Parathyroid adenoma (tissue), 2 donors: ENCODE data around the gene PPRC1.

Experiments used
- H2AFZ ChIP-seq: fragments of 300-600 bp; sonication (generic); one replicate; pipeline ENCODE4 v1.7.0; 2017; ENCODE audit warnings: antibody characterized with exemption, mild to moderate bottlenecking
- H3K27ac ChIP-seq: fragments of 300-600 bp; sonication (generic); one replicate; pipeline ENCODE4 v1.7.0; 2017
- H3K27me3 ChIP-seq: fragments of 300-600 bp; sonication (generic); one replicate; pipeline ENCODE4 v1.7.0; 2017; ENCODE audit warnings: low read length; ENCODE audit not compliant: control insufficient read depth, insufficient read depth
- H3K36me3 ChIP-seq: fragments of 300-600 bp; sonication (generic); one replicate; pipeline ENCODE4 v1.7.0; 2017; ENCODE audit warnings: low read length; ENCODE audit not compliant: control insufficient read depth, insufficient read depth
- H3K4me1 ChIP-seq: fragments of 300-600 bp; sonication (generic); one replicate; pipeline ENCODE4 v1.7.0; 2017; ENCODE audit warnings: control low read depth
- H3K4me2 ChIP-seq: fragments of 300-600 bp; sonication (generic); one replicate; pipeline ENCODE4 v1.7.0; 2017; ENCODE audit warnings: low read length
- H3K4me3 ChIP-seq: fragments of 300-600 bp; sonication (generic); one replicate; pipeline ENCODE4 v1.7.0; 2017; ENCODE audit warnings: low read depth, low read length
- H3K79me2 ChIP-seq: fragments of 300-600 bp; sonication (generic); one replicate; pipeline ENCODE4 v1.7.0; 2017; ENCODE audit warnings: control low read depth
- H3K9ac ChIP-seq: fragments of 300-600 bp; sonication (generic); one replicate; pipeline ENCODE4 v1.7.0; 2017; ENCODE audit warnings: mild to moderate bottlenecking
- H3K9me3 ChIP-seq: fragments of 300-600 bp; sonication (generic); one replicate; pipeline ENCODE4 v1.7.0; 2017; ENCODE audit warnings: low read length; ENCODE audit not compliant: control insufficient read depth
- TF ChIP-seq, protein P1 (sequence below): fragments of 300-600 bp; sonication (generic); IDR thresholded peaks from one replicate; pipeline ENCODE4 v1.7.0; 2017; ENCODE audit warnings: antibody characterized with exemption, mild to moderate bottlenecking
- donor health status: primary hyperparathyroidism.

Gene PPRC1

DNA sequence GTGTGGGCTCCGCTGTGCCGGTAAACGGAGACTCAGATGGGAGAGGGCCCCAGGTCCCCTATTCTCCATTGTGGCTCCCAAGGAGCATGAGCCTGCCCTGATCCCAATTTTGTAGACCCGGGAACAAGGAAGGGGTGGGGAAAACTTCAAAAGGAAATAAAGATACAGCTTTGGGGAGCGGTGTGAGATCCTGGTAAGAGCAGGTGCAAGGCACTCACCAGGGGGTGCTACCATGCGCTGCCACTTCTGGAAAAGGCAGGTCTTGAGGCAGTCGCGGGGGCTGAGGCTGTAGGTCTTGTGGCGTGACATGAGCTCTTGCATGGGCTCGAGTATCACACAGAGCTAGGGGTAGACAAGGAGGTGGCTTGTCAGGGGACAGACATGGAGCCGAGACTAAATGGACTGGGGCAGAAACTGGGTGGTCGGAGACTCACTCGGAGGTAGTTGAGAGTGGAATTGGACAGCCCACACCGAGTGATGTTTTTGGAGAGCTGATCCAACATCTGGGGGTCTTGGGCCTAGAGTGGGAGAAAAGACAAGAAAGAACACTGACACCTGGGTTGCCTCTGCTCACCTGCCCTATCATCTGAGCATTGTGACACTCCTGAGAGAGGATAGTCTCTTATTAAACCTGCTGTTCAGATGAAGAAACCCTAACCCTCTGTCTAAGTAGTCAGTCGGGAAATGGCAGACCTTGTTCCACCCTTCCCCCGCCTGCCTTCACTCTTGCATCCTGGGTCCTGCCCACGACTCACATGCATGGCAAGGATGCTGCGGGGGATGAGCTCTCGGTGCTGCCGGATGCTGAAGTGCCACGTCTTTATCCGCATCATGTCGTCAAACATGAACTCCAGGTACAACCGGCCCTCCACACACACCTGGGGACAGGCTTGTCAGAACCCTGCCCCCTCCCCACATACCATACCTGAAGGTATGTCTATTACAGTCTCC lies 23.4 kb upstream of the PPRC1 start:
- H3K4me1 ChIP-seq: peaks cover 10% of the 10 kb centered on the region
- H3K27me3 ChIP-seq: no peaks in the 10 kb centered on the region
- H3K4me2 ChIP-seq: no peak overlapping the region
- H3K36me3 ChIP-seq: no peaks in the 10 kb centered on the region
- H3K9ac ChIP-seq: no peak overlapping the region
- peaks cover 29% of the 10 kb centered on the region for H3K79me2 ChIP-seq
- no peak overlapping the region for H3K4me3 ChIP-seq
- H2AFZ ChIP-seq: no peak overlapping the region
- no peaks in the 10 kb centered on the region for H3K9me3 ChIP-seq
- no peak overlapping the region for H3K27ac ChIP-seq
- TF ChIP-seq, protein P1, sequence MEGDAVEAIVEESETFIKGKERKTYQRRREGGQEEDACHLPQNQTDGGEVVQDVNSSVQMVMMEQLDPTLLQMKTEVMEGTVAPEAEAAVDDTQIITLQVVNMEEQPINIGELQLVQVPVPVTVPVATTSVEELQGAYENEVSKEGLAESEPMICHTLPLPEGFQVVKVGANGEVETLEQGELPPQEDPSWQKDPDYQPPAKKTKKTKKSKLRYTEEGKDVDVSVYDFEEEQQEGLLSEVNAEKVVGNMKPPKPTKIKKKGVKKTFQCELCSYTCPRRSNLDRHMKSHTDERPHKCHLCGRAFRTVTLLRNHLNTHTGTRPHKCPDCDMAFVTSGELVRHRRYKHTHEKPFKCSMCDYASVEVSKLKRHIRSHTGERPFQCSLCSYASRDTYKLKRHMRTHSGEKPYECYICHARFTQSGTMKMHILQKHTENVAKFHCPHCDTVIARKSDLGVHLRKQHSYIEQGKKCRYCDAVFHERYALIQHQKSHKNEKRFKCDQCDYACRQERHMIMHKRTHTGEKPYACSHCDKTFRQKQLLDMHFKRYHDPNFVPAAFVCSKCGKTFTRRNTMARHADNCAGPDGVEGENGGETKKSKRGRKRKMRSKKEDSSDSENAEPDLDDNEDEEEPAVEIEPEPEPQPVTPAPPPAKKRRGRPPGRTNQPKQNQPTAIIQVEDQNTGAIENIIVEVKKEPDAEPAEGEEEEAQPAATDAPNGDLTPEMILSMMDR: no peak

DNA sequence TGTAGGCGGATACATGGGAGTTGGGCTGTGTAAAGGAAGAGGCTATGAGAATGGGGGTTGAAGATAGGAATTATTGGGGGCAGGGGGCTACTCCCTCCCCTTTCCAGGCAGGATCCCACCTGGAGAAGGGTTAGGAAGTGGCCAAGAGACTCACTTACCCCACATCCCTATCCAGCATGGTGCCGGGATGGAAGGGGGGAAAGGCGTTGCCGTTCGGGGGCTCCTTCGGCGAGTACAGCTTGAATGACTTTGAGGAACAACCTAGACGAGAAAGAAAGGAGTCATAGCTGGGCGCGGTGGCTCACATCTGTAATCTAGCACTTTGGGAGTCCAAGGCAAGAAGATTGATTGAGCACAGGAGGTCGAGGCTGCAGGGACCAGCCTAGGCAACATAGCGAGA lies 21.6 kb upstream of the PPRC1 start:
- no peak overlapping the region for H3K9ac ChIP-seq
- H3K27me3 ChIP-seq: no peaks in the 10 kb centered on the region
- H3K4me3 ChIP-seq: no peak overlapping the region
- H3K4me2 ChIP-seq: no peak overlapping the region
- no peaks in the 10 kb centered on the region for H3K36me3 ChIP-seq
- H3K4me1 ChIP-seq: peaks cover 22% of the 10 kb centered on the region
- peaks cover 44% of the 10 kb centered on the region for H3K79me2 ChIP-seq
- H2AFZ ChIP-seq: no peak overlapping the region
- H3K9me3 ChIP-seq: no peaks in the 10 kb centered on the region
- TF ChIP-seq, protein P1: no peak
- no peak overlapping the region for H3K27ac ChIP-seq

DNA sequence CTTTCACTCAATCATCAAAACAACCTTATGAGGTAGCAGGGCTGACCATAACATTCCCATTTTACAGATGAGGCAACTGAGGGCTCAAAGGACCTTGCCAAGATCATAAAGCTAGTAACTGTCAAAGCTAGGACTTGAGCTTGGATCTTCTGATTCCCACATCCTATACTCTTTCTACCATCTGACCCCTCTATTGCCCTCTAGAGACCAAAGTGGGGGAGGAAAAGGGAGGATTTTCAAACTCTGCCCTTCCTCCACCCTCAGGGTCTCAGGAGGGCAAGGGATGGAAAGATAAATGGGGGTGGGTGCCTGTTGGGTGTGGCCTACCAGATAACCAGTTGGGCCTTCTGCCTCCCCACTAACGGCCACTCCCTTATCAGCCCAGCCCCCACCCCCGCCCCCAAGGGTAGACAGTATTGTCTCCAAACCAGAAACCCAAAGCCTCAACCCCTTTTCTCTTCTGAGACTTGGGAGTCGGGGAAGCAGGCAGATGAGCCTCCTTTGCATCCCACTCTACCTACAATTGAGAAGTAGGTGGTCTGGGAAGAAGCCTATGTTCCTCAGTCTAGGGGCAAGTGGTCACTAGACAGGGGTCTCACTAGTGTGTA lies 20.5 kb upstream of the PPRC1 start:
- Histone ChIP-seq H2AFZ (no peak overlapping the region), H3K36me3 (no peaks in the 10 kb centered on the region), H3K9ac (no peak overlapping the region), H3K79me2 (peaks cover 52% of the 10 kb centered on the region), H3K4me2 (no peak overlapping the region), H3K4me1 (peaks cover 31% of the 10 kb centered on the region), H3K27ac (no peak overlapping the region), H3K9me3 (no peaks in the 10 kb centered on the region), H3K4me3 (no peak overlapping the region), H3K27me3 (no peaks in the 10 kb centered on the region)
- TF ChIP-seq, protein P1: no peak

DNA sequence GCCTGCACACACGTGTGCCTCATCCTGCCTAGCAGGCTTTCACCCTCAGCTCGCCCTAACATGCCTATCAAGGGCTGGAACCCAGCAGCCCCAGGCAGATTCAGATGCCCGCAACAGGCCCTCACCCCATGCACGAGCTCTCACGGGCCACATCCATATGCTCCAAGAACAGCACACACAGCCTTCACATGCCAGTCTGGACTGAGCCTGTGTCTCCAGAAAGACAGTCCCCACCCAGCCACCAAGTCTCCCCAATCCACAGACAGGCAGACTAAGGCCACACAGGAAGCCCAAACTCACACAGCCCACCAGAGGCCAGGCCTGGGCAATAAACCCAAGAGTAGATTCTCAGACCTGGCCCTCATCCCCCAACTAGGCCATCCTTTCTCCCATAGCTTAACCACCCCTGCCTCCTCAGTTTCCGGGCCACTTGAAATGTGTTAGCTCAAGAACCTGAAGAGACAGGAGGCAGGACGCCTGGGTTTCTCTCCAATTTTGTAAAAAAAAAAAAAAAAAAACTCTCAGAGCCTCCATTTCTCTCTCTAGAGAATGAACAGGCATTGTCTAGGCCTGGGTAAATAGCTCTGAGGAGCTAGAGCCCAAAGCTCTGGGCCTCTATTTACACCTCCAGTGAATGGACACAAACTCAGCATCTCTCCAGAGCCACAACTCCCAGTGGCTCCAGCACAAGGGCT lies 19.4 kb upstream of the PPRC1 start:
- Histone ChIP-seq H3K36me3 (no peaks in the 10 kb centered on the region), H3K9me3 (no peaks in the 10 kb centered on the region), H3K27ac (no peak overlapping the region), H3K27me3 (no peaks in the 10 kb centered on the region), H3K79me2 (peaks cover 52% of the 10 kb centered on the region), H3K4me1 (peaks cover 41% of the 10 kb centered on the region), H3K9ac (no peak overlapping the region), H2AFZ (no peak overlapping the region), H3K4me3 (peak overlapping the region; percentile 54), H3K4me2 (peak overlapping the region; percentile 82)
- TF ChIP-seq, protein P1: no peak
